Loucy (cell line): ENCODE measurements around the gene EIF4G3.

Experiments
- EZH2phosphoT487 ChIP-seq: fragments of 200-600 bp; IDR thresholded peaks from 2 replicates; pipeline ENCODE4 v1.6.1; 2018; ENCODE audit warnings: antibody characterized with exemption, mild to moderate bottlenecking, moderate library complexity, borderline replicate concordance
- TF ChIP-seq, protein P1 (sequence below): fragments of 200-600 bp; sonication (generic); conservative IDR thresholded peaks from 2 replicates; pipeline ENCODE4 v1.5.1; 2014; ENCODE audit warnings: mild to moderate bottlenecking, antibody characterized with exemption, low read length

GRCh38 chr1:21066356-21067012 lies 110.2 kb downstream of the EIF4G3 start:
- TF ChIP-seq, protein P1, sequence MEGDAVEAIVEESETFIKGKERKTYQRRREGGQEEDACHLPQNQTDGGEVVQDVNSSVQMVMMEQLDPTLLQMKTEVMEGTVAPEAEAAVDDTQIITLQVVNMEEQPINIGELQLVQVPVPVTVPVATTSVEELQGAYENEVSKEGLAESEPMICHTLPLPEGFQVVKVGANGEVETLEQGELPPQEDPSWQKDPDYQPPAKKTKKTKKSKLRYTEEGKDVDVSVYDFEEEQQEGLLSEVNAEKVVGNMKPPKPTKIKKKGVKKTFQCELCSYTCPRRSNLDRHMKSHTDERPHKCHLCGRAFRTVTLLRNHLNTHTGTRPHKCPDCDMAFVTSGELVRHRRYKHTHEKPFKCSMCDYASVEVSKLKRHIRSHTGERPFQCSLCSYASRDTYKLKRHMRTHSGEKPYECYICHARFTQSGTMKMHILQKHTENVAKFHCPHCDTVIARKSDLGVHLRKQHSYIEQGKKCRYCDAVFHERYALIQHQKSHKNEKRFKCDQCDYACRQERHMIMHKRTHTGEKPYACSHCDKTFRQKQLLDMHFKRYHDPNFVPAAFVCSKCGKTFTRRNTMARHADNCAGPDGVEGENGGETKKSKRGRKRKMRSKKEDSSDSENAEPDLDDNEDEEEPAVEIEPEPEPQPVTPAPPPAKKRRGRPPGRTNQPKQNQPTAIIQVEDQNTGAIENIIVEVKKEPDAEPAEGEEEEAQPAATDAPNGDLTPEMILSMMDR, result no peak
- no peak for TF ChIP-seq EZH2phosphoT487
